ENCODE measurements around the gene STX1B. TPM values are rescaled to one million over a fixed set of nuclear protein-coding genes. Genes with fewer than 3 reads are reported as not detected.

STX1B gene
- total RNA-seq, 2 donors from 2014 or later, result 0.35 to 0.52 TPM

DNA sequence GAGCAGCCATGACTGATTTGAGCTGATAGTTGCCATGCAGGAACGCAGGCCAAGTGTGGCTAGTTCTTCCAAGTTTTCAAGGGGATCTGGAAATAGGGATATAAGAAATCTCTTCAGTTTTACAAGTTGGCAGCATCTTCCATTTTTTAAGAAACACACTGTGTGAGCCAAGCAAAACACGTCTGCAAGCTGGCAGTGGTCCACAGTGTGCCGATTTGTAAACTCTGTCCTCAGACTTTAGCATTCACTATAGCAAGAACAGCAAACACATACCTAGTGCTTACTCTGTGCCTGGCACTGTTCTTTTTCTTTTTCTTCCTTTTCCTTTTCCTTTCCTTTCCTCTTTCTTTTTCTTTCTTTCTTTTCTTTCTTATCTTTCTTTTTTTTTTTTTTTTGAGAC is 58.7 kb downstream of the STX1B start:
- Histone ChIP-seq H3K4me1 (peaks cover 12% of the 10 kb centered on the region), H3K27ac (no peak overlapping the region), H3K27me3 (no peaks in the 10 kb centered on the region), H3K9me3 (no peaks in the 10 kb centered on the region), H3K4me3 (no peak overlapping the region), H3K36me3 (no peaks in the 10 kb centered on the region), H3K9ac (ENCODE audit: low read depth in 2 of 2, low read length in 2 of 2) (no peak overlapping the region)
- intact Hi-C loops (cut with DNase I), result no loop called here
- TF ChIP-seq, protein P1, sequence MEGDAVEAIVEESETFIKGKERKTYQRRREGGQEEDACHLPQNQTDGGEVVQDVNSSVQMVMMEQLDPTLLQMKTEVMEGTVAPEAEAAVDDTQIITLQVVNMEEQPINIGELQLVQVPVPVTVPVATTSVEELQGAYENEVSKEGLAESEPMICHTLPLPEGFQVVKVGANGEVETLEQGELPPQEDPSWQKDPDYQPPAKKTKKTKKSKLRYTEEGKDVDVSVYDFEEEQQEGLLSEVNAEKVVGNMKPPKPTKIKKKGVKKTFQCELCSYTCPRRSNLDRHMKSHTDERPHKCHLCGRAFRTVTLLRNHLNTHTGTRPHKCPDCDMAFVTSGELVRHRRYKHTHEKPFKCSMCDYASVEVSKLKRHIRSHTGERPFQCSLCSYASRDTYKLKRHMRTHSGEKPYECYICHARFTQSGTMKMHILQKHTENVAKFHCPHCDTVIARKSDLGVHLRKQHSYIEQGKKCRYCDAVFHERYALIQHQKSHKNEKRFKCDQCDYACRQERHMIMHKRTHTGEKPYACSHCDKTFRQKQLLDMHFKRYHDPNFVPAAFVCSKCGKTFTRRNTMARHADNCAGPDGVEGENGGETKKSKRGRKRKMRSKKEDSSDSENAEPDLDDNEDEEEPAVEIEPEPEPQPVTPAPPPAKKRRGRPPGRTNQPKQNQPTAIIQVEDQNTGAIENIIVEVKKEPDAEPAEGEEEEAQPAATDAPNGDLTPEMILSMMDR (IDR thresholded peaks at IDR 0.05), result no peak
- DNase-seq, result peak; percentile 41

DNA sequence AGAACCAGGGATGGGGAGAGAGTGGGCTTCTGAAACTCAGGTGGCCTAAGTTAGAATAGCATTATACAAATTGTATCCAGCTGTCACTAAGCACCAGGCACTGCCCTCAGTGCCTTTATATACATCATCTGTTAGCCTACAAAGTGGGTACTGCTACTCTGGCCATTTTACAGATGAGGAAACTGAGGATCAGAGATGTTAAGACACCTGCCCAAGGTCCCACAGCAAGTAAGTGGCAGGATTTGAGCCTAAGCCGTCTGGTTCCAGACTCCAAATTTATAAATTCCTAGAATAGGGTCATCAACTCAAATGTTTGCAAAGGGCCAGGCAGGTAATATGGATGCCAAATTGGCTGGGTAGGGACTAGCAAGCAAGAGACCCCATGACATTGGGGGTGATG is 59.2 kb downstream of the STX1B start:
- Histone ChIP-seq H3K4me3 (no peak overlapping the region), H3K36me3 (no peaks in the 10 kb centered on the region), H3K4me1 (peaks cover 12% of the 10 kb centered on the region), H3K27me3 (no peaks in the 10 kb centered on the region), H3K9ac (ENCODE audit: low read depth in 2 of 2, low read length in 2 of 2) (peak overlapping the region in 1 of 2 donors; percentile 26), H3K27ac (no peak overlapping the region), H3K9me3 (no peaks in the 10 kb centered on the region)
- intact Hi-C loops (cut with DNase I), result no loop called here
- TF ChIP-seq, protein P1 (IDR thresholded peaks at IDR 0.05), result no peak
- DNase-seq, result no peak

DNA sequence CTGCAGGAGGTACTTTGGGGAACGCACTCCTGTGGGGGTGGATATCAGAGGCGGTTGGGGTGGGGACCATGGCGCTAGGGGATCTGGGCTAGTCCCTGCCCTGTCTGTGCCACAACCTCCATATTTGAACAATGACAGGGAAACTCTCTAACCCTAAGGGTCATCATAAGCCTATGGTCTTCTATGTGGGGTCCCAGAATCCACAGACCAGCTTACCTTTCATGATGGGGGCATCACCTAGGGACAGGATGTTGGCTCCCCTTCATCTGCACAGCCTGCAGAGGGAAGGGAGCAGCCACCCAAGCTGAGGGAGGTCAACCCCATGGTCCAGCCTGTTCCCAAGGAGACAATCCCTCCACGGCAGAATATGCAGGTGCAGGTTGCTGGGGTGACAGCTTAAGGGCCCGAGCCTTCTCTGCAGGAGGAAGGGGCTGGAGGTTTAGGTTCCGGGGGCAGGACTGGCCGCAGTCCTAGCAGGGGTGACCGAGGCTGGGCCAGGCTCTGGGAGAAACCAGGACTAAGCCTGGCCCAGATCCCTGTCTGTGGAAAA is 59.8 kb downstream of the STX1B start:
- TF ChIP-seq, protein P1 (IDR thresholded peaks at IDR 0.05), result no peak
- Histone ChIP-seq H3K9ac (ENCODE audit: low read depth in 2 of 2, low read length in 2 of 2) (peak overlapping the region in 1 of 2 donors; percentile 91), H3K4me3 (no peak overlapping the region), H3K36me3 (no peaks in the 10 kb centered on the region), H3K4me1 (peaks cover 12% of the 10 kb centered on the region), H3K27ac (peak overlapping the region; percentile 94), H3K9me3 (no peaks in the 10 kb centered on the region), H3K27me3 (no peaks in the 10 kb centered on the region)
- DNase-seq, result no peak
- intact Hi-C loops (cut with DNase I), result no loop called here

DNA sequence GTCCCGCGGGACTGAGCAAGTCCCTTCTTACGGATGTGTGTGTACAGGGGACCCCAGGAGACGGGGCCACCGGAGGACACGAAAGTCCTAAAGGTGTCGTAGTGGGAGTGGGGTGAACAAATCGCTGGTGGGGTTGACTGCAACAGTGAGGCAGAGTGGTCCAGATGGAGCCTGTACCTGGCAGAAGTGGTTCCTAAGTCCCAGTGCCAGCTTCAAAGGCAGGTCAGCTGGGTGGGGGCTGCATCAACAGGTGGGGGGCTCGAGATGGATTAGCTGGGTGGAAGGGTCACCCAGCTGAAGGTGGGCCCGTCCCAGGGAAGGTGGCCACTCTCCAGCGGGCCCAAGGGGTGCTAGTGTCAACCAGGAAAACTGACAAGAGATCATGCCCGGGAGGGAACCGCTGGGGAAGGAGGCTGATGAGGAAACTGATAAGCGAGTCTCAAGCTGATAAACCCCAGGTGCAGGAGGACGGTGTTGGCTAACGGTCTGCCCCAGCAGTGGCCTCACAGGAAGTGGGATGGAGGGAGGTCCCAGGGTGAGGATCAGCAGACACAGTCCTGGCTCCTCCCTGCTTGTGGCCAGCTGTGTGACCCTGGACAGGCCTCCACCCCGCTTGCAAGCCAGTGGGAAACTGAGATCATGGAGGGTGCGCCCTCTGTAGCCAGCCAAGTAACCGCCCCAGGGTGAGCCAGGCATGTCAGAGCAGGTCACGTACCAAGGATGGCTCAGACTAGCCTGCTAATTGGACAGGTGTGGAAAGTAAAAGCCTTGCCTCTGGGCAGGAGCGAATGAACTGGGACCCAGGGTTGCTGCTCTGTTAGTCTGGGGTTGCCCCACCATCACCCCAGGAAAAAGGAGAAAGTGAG is 60.6 kb downstream of the STX1B start:
- H3K9me3 ChIP-seq, result no peaks in the 10 kb centered on the region
- peak overlapping the region; percentile 94 for H3K27ac ChIP-seq
- intact Hi-C loops (cut with DNase I), result no loop called here
- H3K4me1 ChIP-seq, result peaks cover 12% of the 10 kb centered on the region
- H3K9ac ChIP-seq (ENCODE audit: low read depth in 2 of 2, low read length in 2 of 2), result peak overlapping the region; percentile 86 to 91
- peak overlapping the region; percentile 90 for H3K4me3 ChIP-seq
- peak; percentile 90 for DNase-seq
- TF ChIP-seq, protein P1 (IDR thresholded peaks at IDR 0.05), result no peak
- no peaks in the 10 kb centered on the region for H3K36me3 ChIP-seq
- no peaks in the 10 kb centered on the region for H3K27me3 ChIP-seq

DNA sequence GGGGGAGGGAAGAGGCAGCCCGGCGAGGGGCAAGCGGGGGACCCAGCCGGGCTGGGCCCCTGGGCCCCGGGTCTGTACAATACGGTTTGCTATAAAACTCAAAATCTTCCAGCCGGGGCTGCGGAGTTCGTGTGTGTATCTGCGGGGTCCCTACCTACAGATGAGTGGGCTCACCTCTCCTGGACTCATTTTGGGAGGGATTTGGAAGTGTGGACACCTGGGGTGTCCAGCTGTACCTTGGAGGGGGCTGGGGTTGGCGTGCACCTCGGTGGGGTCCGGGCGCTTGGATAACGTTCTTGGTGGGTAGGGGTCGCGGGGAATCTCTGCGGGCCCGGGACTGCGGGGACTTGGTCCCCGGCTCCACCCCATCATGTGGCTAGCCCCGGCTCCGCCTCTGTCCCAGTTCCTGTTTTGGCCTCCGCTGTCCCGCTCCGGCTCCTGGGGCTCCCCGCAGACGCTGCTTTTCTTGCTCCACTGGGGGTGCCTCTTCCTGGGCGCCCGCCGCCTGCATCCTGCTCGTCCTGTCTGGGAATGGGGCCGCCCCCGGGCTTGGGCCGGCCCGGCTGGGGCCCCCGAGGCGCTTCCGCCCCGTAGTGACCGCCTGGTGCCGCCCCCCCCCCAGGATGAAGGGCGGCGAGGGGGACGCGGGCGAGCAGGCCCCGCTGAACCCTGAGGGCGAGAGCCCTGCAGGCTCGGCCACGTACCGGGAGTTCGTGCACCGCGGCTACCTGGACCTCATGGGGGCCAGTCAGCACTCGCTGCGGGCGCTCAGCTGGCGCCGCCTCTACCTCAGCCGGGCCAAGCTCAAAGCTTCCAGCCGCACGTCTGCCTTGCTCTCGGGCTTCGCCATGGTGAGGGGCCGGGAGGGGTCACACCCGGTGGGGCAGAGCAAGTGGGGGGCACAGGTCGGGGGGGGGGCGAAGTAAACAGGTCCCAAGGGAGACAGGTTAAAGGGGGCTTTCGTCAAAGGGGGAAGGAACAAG is 61.5 kb downstream of the STX1B start, which contains the start of gene ORAI3:
TSS of gene ORAI3 (plus strand) at position 402 of the 983 bp plus-strand sequence. CDS start at position 624, 222 bp downstream.
- H3K9ac ChIP-seq (ENCODE audit: low read depth in 2 of 2, low read length in 2 of 2), result peak within 1 kb of the TSS; percentile 86 to 91
- DNase-seq, result peak; percentile 83
- intact Hi-C loops (cut with DNase I), result no loop called here
- no peaks in the 10 kb centered on the region for H3K27me3 ChIP-seq
- H3K4me1 ChIP-seq, result peaks cover 12% of the 10 kb centered on the region
- H3K36me3 ChIP-seq, result no peaks in the 10 kb centered on the region
- H3K27ac ChIP-seq, result peak within 1 kb of the TSS; percentile 94
- TF ChIP-seq, protein P1 (IDR thresholded peaks at IDR 0.05), result no peak
- H3K9me3 ChIP-seq, result no peaks in the 10 kb centered on the region
- peak within 1 kb of the TSS; percentile 90 for H3K4me3 ChIP-seq
